CMK (cell line): ENCODE results near the gene SCYL2.
"Not testable (repeated sequence)": the region's sequence is repeated elsewhere in the genome, so short reads cannot be mapped to it uniquely, and the experiment has no call there.

Experiments used
- DNase-seq: peaks from one replicate; pipeline ENCODE4 v3.0.0-alpha.2; 2010; ENCODE audit warnings: low read depth

Gene SCYL2

GRCh38 chr12:100266835-100267602, at the start of gene SCYL2, which contains the start of gene DEPDC4:
SCYL2 (plus strand) TSS chr12:100267177; CDS start chr12:100282971, 15,794 bp downstream.
DEPDC4 (minus strand) TSS chr12:100267079; CDS start chr12:100267076, 3 bp downstream.
- DNase-seq = peak; percentile 90

- no peak for DNase-seq
Observed at GRCh38 chr12:100219328-100220109, 47.5 kb upstream of the SCYL2 start.

- no peak for DNase-seq
Observed at GRCh38 chr12:100221523-100221922, 45.5 kb upstream of the SCYL2 start.

- DNase-seq = not testable (repeated sequence)
Observed at GRCh38 chr12:100222173-100222572, 44.8 kb upstream of the SCYL2 start.

- no peak for DNase-seq
Observed at GRCh38 chr12:100225491-100225890, 41.5 kb upstream of the SCYL2 start.

GRCh38 chr12:100229036-100229635, 37.8 kb upstream of the SCYL2 start:
- DNase-seq = no peak

GRCh38 chr12:100229876-100230275, 37.1 kb upstream of the SCYL2 start:
- no peak for DNase-seq

- DNase-seq = not testable (repeated sequence)
Observed at GRCh38 chr12:100231873-100232272, 35.1 kb upstream of the SCYL2 start.

- no peak for DNase-seq
Observed at GRCh38 chr12:100234166-100234565, 32.8 kb upstream of the SCYL2 start.

- no peak for DNase-seq
Observed at GRCh38 chr12:100234591-100235304, 32.2 kb upstream of the SCYL2 start.

GRCh38 chr12:100238801-100239200, 28.2 kb upstream of the SCYL2 start:
- no peak for DNase-seq

GRCh38 chr12:100239589-100239988, 27.4 kb upstream of the SCYL2 start:
- no peak for DNase-seq

- DNase-seq = no peak
Observed at GRCh38 chr12:100243137-100243536, 23.8 kb upstream of the SCYL2 start.

- DNase-seq = no peak
Observed at GRCh38 chr12:100247765-100248164, 19.2 kb upstream of the SCYL2 start.

- DNase-seq = no peak
Observed at GRCh38 chr12:100248886-100249285, 18.1 kb upstream of the SCYL2 start.

GRCh38 chr12:100249941-100250340, 17.0 kb upstream of the SCYL2 start:
- DNase-seq = peak; percentile 55

- DNase-seq = no peak
Observed at GRCh38 chr12:100251917-100252316, 15.1 kb upstream of the SCYL2 start.

- DNase-seq = no peak
Observed at GRCh38 chr12:100253437-100253836, 13.5 kb upstream of the SCYL2 start.

GRCh38 chr12:100254876-100255275, 12.1 kb upstream of the SCYL2 start:
- no peak for DNase-seq

- no peak for DNase-seq
Observed at GRCh38 chr12:100258127-100258526, 8.8 kb upstream of the SCYL2 start.

- no peak for DNase-seq
Observed at GRCh38 chr12:100263131-100263530, 3.8 kb upstream of the SCYL2 start.

- DNase-seq = not testable (repeated sequence)
Observed at GRCh38 chr12:100265107-100265506, 1.9 kb upstream of the SCYL2 start.
